Endothelial cell of umbilical vein (primary cell): ENCODE results near the gene PIK3R2.

Source experiments
- CTCF ChIP-seq, 2 donors: IDR thresholded peaks; 1 replicate in 1 of 2; 2 replicates in 1 of 2; pipeline ENCODE4 v1.5.1; 2011; ENCODE audit warnings: low read length in 2 of 2, mild to moderate bottlenecking in 2 of 2, moderate library complexity in 2 of 2, control low read depth in 1 of 2, inconsistent platforms in 1 of 2, low read depth in 1 of 2; ENCODE audit not compliant: insufficient read depth in 1 of 2; ENCODE audit errors: extremely low read depth in 1 of 2
- EZH2 ChIP-seq: IDR thresholded peaks from 2 replicates; pipeline ENCODE4 v1.6.1; 2012; ENCODE audit warnings: borderline replicate concordance, low read depth, mild to moderate bottlenecking, moderate library complexity, low read length, inconsistent platforms; ENCODE audit not compliant: severe bottlenecking
- POLR2A ChIP-seq: IDR thresholded peaks from 2 replicates; pipeline ENCODE4 v1.6.1; 2012; ENCODE audit warnings: low read depth, mild to moderate bottlenecking, control low read depth, low read length
- POLR2AphosphoS5 ChIP-seq: IDR thresholded peaks from 2 replicates; pipeline ENCODE4 v1.6.1; 2012; ENCODE audit warnings: low read depth, mild to moderate bottlenecking, control low read depth, low read length, moderate library complexity; ENCODE audit not compliant: insufficient read depth
- TF ChIP-seq, protein P1 (sequence below): IDR thresholded peaks from 2 replicates; pipeline ENCODE4 v1.6.1; 2011; ENCODE audit not compliant: insufficient read depth, insufficient read length

GRCh38 chr19:18122860-18123795, 29.8 kb upstream of the PIK3R2 start:
- TF ChIP-seq POLR2A (no peak), CTCF (IDR thresholded peaks at IDR 0.05; ENCODE audit: extremely low read depth in 1 of 2, insufficient read depth in 1 of 2, low read depth in 1 of 2, low read length in 2 of 2) (no peak), EZH2 (no peak), POLR2AphosphoS5 (no peak)
- TF ChIP-seq, protein P1, sequence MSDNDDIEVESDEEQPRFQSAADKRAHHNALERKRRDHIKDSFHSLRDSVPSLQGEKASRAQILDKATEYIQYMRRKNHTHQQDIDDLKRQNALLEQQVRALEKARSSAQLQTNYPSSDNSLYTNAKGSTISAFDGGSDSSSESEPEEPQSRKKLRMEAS: no peak
